Measurements from ENCODE around the gene DIO3. TPM values are rescaled to one million over a fixed set of nuclear protein-coding genes. Genes with fewer than 3 reads are reported as not detected.

The DIO3 gene
- total RNA-seq: 4.1 TPM

DNA sequence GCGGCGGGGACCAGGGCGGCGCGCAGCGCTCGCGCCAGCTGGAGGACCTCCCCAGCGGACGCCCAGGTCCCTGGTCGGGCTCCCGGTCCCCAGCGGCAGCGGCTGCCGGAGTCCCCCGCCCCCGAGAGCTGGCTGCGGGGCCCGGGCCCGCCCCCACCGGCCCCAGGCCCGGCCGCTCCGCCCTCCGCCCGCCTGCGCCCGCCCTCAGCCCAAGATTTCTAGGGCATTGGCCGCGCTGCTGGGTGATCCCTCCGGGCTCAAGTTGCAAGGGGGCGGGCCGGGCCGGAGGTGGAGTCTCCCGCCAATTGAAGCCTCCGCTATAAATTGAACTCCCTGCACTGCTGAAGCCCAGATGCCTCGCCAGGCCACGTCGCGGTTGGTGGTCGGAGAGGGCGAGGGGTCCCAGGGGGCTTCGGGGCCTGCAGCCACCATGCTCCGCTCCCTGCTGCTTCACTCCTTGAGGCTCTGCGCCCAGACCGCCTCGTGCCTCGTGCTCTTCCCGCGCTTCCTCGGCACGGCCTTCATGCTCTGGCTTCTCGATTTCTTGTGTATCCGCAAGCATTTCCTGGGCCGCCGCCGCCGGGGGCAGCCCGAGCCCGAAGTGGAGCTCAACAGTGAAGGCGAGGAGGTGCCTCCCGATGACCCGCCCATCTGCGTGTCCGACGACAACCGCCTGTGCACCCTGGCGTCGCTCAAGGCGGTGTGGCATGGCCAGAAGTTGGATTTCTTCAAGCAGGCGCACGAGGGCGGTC, at the start of gene DIO3:
Gene DIO3, plus strand, starts transcription at position 351 of the 752 bp plus-strand sequence.

Other genes with a start within 250 kb of the DIO3 start
- 128 TPM for gene PPP2R5C, start 200.2 kb downstream of the DIO3 start, total RNA-seq

Measured in camera-type eye (tissue), 1 donor.